Adrenal gland (tissue), 5 donors: Measurements from ENCODE around the gene UBAC2.

Source experiments
- CTCF ChIP-seq, 6 experiments: fragments of 450-650 bp in 4 of 6; fragments of 200-600 bp in 2 of 6; sonication (generic) in 1 of 6; IDR thresholded peaks; 1 replicate in 5 of 6; 2 replicates in 1 of 6; pipeline versions ENCODE4 v1.5.1 to v1.8.0; 2016 to 2021; ENCODE audit warnings: antibody characterized with exemption in 6 of 6, mild to moderate bottlenecking in 2 of 6, moderate library complexity in 1 of 6
- POLR2A ChIP-seq, 2 donors: fragments of 450-650 bp; IDR thresholded peaks; one replicate each; pipeline ENCODE4 v1.6.1; 2017; ENCODE audit warnings: antibody characterized with exemption in 2 of 2, mild to moderate bottlenecking in 2 of 2, moderate library complexity in 1 of 2
- donor health status: DM: no; HTN: no; CAD: no.

DNA sequence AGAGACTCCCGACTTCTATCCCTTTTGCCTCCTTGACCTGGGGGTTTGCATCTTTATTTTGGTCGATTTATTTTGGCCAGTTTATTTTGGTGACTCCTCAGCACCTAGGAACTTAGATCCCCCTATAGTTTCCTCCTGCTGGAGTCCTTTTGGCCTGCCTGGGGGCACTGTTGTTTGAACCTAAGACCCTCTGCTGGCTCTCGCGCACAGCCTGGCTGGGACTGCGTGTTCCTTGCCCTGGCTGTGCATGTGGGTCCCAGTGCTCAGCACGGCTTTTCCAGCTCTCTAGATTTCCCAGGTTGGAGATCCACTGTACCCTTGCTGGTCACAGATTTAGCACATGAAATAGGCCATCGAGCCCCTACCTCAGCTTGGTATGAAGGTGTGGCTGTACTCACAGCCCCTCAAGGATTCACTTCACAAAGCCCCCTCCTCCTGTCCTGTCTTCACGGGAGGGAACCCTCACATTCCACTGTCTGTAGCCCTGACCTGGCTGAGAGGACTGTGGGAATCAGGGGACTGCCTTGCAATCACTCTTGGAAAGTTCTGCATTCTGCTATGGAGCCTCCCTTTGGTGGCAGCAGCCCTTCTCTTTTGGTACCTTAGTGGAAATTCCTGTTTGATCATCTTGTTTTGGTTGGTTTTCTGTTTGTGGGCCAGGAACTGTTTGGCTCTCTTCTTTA is 8.3 kb downstream of the UBAC2 start:
- TF ChIP-seq CTCF (IDR thresholded peaks at IDR 0.05): no peak
- TF ChIP-seq POLR2A (IDR thresholded peaks at IDR 0.05): no peak
